ENCODE measurements around the gene PCDHAC1.

DNA sequence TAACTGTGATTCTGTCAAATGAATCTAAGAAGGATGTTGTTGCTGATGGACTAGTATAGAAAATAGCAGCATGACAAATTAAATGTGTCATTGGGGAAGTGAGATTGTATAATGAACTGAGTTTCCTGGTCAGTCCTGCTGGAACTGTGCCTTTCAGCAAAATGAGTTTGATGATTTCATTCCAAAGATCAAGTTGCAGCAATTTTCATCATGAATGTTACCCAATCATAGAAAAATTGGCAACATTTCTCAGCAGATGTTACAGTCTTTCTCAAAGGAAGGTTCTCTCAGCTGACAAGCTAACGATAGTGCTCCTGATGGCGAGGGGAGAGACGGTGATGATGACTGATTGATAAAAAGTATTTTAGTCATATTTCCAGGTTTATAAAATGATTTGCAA is 50.9 kb downstream of the PCDHAC1 start:
- TF ChIP-seq, protein P1, sequence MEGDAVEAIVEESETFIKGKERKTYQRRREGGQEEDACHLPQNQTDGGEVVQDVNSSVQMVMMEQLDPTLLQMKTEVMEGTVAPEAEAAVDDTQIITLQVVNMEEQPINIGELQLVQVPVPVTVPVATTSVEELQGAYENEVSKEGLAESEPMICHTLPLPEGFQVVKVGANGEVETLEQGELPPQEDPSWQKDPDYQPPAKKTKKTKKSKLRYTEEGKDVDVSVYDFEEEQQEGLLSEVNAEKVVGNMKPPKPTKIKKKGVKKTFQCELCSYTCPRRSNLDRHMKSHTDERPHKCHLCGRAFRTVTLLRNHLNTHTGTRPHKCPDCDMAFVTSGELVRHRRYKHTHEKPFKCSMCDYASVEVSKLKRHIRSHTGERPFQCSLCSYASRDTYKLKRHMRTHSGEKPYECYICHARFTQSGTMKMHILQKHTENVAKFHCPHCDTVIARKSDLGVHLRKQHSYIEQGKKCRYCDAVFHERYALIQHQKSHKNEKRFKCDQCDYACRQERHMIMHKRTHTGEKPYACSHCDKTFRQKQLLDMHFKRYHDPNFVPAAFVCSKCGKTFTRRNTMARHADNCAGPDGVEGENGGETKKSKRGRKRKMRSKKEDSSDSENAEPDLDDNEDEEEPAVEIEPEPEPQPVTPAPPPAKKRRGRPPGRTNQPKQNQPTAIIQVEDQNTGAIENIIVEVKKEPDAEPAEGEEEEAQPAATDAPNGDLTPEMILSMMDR (IDR thresholded peaks at IDR 0.05) = no peak
- TF ChIP-seq POLR2A (IDR thresholded peaks at IDR 0.05) = no peak

Data from adrenal gland (tissue), 5 donors.